Measurements from ENCODE around the gene PPP1R1A.

GRCh38 chr12:54606556-54606955 is 18.1 kb upstream of the PPP1R1A start:
- TF ChIP-seq CTCF (IDR thresholded peaks at IDR 0.05) = no peak
- no peak for TF ChIP-seq POLR2A (IDR thresholded peaks at IDR 0.05)

Data from Peyer's patch (tissue), 4 donors.